ENCODE results near the gene RPS15. TPM values are rescaled to one million over a fixed set of nuclear protein-coding genes. Genes with fewer than 3 reads are reported as not detected.

Gene RPS15
- total RNA-seq, 1 donor, result 318 TPM

DNA sequence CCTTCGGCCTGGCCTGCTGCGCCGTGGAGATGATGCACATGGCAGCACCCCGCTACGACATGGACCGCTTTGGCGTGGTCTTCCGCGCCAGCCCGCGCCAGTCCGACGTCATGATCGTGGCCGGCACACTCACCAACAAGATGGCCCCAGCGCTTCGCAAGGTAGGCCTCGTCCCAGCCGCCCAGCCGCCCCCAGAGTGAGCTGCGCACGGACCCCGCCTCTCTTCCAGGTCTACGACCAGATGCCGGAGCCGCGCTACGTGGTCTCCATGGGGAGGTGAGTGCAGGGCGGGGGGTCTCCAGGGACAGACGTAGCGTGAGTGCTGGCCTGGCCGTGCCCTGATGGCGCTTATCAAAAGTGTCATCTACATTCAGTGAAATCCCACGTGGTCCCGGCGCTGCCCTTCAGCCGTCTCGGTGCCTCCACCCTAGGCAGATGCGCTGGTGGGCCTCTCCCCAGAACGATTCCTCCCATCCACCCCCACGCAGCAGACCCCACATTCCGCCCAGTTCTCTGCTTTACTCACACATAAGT, 47.2 kb upstream of the RPS15 start:
- TF ChIP-seq CTCF (IDR thresholded peaks at IDR 0.05; ENCODE audit: extremely low read depth, low read depth, low read length), result no peak
- H3K4me3 ChIP-seq (ENCODE audit: insufficient read depth, low read length), result no peak overlapping the region
- H2AFZ ChIP-seq (ENCODE audit: low read length), result no peak overlapping the region
- peak; percentile 19 for DNase-seq (ENCODE audit: insufficient read length, low spot score, missing footprints)
- peaks cover 23% of the 10 kb centered on the region for H3K36me3 ChIP-seq (ENCODE audit: insufficient read depth, low read length)
- H3K27ac ChIP-seq (ENCODE audit: low read depth, low read length), result no peak overlapping the region
- H3K9me3 ChIP-seq (ENCODE audit: low read depth, low read length), result no peaks in the 10 kb centered on the region
- peaks cover 9% of the 10 kb centered on the region for H4K20me1 ChIP-seq (ENCODE audit: insufficient read depth, low read length)
- H3K4me2 ChIP-seq (ENCODE audit: insufficient read depth, low read length), result no peak overlapping the region
- no peaks in the 10 kb centered on the region for H3K4me1 ChIP-seq (ENCODE audit: insufficient read depth, low read length)
- H3K27me3 ChIP-seq (ENCODE audit: insufficient read depth, low read length), result no peaks in the 10 kb centered on the region
- H3K79me2 ChIP-seq (ENCODE audit: insufficient read depth, low read length), result peaks cover 19% of the 10 kb centered on the region

DNA sequence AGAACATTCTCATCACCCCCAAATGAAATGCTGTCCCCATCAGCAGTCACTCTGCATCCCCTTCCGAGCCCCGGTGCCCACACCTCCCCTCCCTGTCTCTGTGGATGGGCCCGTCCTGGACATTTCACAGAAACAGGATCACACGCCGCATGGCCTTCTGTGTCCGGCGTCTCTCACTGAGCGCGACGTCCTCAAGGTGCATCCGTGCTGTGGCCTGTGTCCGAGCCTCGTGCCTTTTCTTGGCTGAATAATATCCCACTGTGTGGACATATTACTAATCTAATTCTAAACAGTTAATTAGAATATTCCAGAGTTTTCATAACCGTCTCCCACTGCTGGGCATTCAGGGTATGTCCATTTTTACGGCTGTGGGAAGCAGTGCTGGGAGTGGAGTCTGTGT, 45.8 kb upstream of the RPS15 start:
- no peaks in the 10 kb centered on the region for H3K4me1 ChIP-seq (ENCODE audit: insufficient read depth, low read length)
- peaks cover 9% of the 10 kb centered on the region for H3K79me2 ChIP-seq (ENCODE audit: insufficient read depth, low read length)
- H3K4me2 ChIP-seq (ENCODE audit: insufficient read depth, low read length), result no peak overlapping the region
- H3K27me3 ChIP-seq (ENCODE audit: insufficient read depth, low read length), result no peaks in the 10 kb centered on the region
- peaks cover 9% of the 10 kb centered on the region for H4K20me1 ChIP-seq (ENCODE audit: insufficient read depth, low read length)
- no peaks in the 10 kb centered on the region for H3K9me3 ChIP-seq (ENCODE audit: low read depth, low read length)
- H2AFZ ChIP-seq (ENCODE audit: low read length), result no peak overlapping the region
- H3K36me3 ChIP-seq (ENCODE audit: insufficient read depth, low read length), result peaks cover 23% of the 10 kb centered on the region
- no peak overlapping the region for H3K27ac ChIP-seq (ENCODE audit: low read depth, low read length)
- H3K4me3 ChIP-seq (ENCODE audit: insufficient read depth, low read length), result no peak overlapping the region
- no peak for TF ChIP-seq CTCF (IDR thresholded peaks at IDR 0.05; ENCODE audit: extremely low read depth, low read depth, low read length)
- no peak for DNase-seq (ENCODE audit: insufficient read length, low spot score, missing footprints)

DNA sequence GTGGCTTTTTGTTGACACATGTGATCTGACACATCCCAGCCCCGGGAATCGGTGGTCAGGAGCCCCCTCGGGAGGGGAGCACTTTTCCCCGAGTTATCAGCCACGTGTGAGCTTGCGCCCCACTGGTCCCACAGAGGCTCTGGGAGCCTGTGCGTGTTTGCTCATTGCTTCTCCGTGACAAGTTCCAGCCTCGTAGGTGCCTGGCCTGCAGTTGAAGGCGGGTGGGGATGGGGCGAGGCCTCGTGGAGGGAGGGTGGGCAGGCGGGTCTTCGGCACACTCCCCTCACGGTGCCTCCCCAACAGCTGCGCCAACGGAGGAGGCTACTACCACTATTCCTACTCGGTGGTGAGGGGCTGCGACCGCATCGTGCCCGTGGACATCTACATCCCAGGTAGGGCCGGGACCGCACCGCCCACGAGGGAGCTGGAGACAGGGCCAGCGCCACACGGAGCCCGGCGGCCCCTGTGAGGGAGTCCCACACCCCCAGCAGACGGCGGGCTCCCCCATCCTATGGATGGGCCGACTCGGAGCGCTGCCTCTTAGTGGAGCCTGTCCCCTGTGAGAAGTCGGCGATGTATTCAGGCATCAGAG, 45.2 kb upstream of the RPS15 start:
- Histone ChIP-seq H3K4me1 (ENCODE audit: insufficient read depth, low read length) (no peaks in the 10 kb centered on the region), H3K9me3 (ENCODE audit: low read depth, low read length) (no peaks in the 10 kb centered on the region), H3K27ac (ENCODE audit: low read depth, low read length) (no peak overlapping the region), H4K20me1 (ENCODE audit: insufficient read depth, low read length) (peaks cover 9% of the 10 kb centered on the region), H3K4me2 (ENCODE audit: insufficient read depth, low read length) (no peak overlapping the region), H3K4me3 (ENCODE audit: insufficient read depth, low read length) (no peak overlapping the region), H3K36me3 (ENCODE audit: insufficient read depth, low read length) (peaks cover 23% of the 10 kb centered on the region), H3K27me3 (ENCODE audit: insufficient read depth, low read length) (no peaks in the 10 kb centered on the region), H2AFZ (ENCODE audit: low read length) (no peak overlapping the region), H3K79me2 (ENCODE audit: insufficient read depth, low read length) (peaks cover 7% of the 10 kb centered on the region)
- no peak for TF ChIP-seq CTCF (IDR thresholded peaks at IDR 0.05; ENCODE audit: extremely low read depth, low read depth, low read length)
- DNase-seq (ENCODE audit: insufficient read length, low spot score, missing footprints), result no peak

- H4K20me1 ChIP-seq (ENCODE audit: insufficient read depth, low read length), result peaks cover 7% of the 10 kb centered on the region
- H3K4me1 ChIP-seq (ENCODE audit: insufficient read depth, low read length), result no peaks in the 10 kb centered on the region
- H3K79me2 ChIP-seq (ENCODE audit: insufficient read depth, low read length), result peaks cover 4% of the 10 kb centered on the region
- TF ChIP-seq CTCF (IDR thresholded peaks at IDR 0.05; ENCODE audit: extremely low read depth, low read depth, low read length), result no peak
- peaks cover 20% of the 10 kb centered on the region for H3K36me3 ChIP-seq (ENCODE audit: insufficient read depth, low read length)
- no peaks in the 10 kb centered on the region for H3K27me3 ChIP-seq (ENCODE audit: insufficient read depth, low read length)
- DNase-seq (ENCODE audit: insufficient read length, low spot score, missing footprints), result no peak
- H3K4me2 ChIP-seq (ENCODE audit: insufficient read depth, low read length), result no peak overlapping the region
- no peak overlapping the region for H2AFZ ChIP-seq (ENCODE audit: low read length)
- no peak overlapping the region for H3K27ac ChIP-seq (ENCODE audit: low read depth, low read length)
- H3K9me3 ChIP-seq (ENCODE audit: low read depth, low read length), result no peaks in the 10 kb centered on the region
- H3K4me3 ChIP-seq (ENCODE audit: insufficient read depth, low read length), result no peak overlapping the region
Measured at GRCh38 chr19:1393841-1394240, 44.4 kb upstream of the RPS15 start.
